Testis (tissue), 2 donors: ENCODE data around the gene PANX2.

ENCODE experiments used
- POLR2A ChIP-seq: fragments of 450-650 bp; IDR thresholded peaks from one replicate; pipeline ENCODE4 v1.6.1; 2017; ENCODE audit warnings: antibody characterized with exemption, mild to moderate bottlenecking, moderate library complexity
- TF ChIP-seq, protein P1 (sequence below), 3 experiments: fragments of 450-650 bp in 2 of 3; fragments of 200-600 bp in 1 of 3; sonication (generic) in 1 of 3; IDR thresholded peaks; one replicate each; pipeline ENCODE4 v1.5.1; 2016 to 2019; ENCODE audit warnings: antibody characterized with exemption in 3 of 3, mild to moderate bottlenecking in 2 of 3, moderate library complexity in 1 of 3

DNA sequence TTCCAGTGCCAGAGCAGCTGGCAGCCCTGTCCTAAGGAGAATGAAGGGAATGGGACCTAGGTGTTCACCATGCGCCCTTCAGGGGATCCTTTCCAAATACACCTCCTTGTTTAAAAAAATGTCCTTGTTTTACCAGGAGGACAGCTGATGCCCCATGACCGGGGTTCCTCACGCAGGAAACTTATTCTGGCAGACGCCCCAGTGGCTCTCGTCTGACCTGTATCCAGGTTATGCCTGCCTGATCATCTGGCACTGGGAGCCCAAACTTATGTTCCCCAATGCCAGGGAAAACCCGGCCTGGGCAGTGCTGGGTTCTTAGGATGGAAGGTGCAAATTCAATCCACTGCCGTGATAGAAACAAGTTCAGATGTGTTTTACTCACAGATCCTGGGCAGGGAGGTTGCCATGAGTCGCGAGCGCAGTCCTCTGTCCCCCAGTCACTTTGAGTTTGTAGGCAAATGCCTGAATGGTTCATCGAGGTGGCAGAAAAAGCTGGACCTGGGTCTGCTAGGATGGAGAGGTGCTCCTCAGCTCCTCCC, 49.3 kb upstream of the PANX2 start:
- TF ChIP-seq, protein P1, sequence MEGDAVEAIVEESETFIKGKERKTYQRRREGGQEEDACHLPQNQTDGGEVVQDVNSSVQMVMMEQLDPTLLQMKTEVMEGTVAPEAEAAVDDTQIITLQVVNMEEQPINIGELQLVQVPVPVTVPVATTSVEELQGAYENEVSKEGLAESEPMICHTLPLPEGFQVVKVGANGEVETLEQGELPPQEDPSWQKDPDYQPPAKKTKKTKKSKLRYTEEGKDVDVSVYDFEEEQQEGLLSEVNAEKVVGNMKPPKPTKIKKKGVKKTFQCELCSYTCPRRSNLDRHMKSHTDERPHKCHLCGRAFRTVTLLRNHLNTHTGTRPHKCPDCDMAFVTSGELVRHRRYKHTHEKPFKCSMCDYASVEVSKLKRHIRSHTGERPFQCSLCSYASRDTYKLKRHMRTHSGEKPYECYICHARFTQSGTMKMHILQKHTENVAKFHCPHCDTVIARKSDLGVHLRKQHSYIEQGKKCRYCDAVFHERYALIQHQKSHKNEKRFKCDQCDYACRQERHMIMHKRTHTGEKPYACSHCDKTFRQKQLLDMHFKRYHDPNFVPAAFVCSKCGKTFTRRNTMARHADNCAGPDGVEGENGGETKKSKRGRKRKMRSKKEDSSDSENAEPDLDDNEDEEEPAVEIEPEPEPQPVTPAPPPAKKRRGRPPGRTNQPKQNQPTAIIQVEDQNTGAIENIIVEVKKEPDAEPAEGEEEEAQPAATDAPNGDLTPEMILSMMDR (IDR thresholded peaks at IDR 0.05), result no peak
- TF ChIP-seq POLR2A, result no peak
